Gastroesophageal sphincter (tissue), 4 donors: ENCODE data around the gene PTPRN2. TPM values are rescaled to one million over a fixed set of nuclear protein-coding genes. Genes with fewer than 3 reads are reported as not detected.

Experiments
- ATAC-seq: fragments of 150-250 bp; one replicate; pipeline ENCODE4 v1.9.1; 2016; ENCODE audit warnings: mild to moderate bottlenecking, moderate library complexity
- H3K27ac ChIP-seq, 4 donors: fragments of 200-600 bp; sonication (generic) in 3 of 4; 1 replicate in 3 of 4; 2 replicates in 1 of 4; pipeline ENCODE4 v1.5.1; 2016 to 2019
- H3K27me3 ChIP-seq: fragments of 200-600 bp; sonication (generic); one replicate; pipeline ENCODE4 v1.5.1; 2019
- H3K36me3 ChIP-seq, 2 donors: fragments of 200-600 bp; sonication (generic); one replicate each; pipeline ENCODE4 v1.5.1; 2019; ENCODE audit warnings: control low read depth in 1 of 2
- H3K4me1 ChIP-seq, 3 donors: fragments of 200-600 bp; sonication (generic); 1 replicate in 2 of 3; 2 replicates in 1 of 3; pipeline ENCODE4 v1.5.1; 2016 to 2019; ENCODE audit warnings: control low read depth in 2 of 3
- H3K4me3 ChIP-seq, 2 donors: fragments of 200-600 bp; sonication (generic); one replicate each; pipeline ENCODE4 v1.5.1; 2019; ENCODE audit warnings: mild to moderate bottlenecking in 1 of 2, moderate library complexity in 1 of 2
- H3K9me3 ChIP-seq, 3 donors: fragments of 200-600 bp; sonication (generic); one replicate each; pipeline ENCODE4 v1.5.1; 2017 to 2019; ENCODE audit warnings: control low read depth in 2 of 3
- EP300 ChIP-seq: sonication (generic); formaldehyde crosslinking; IDR thresholded peaks from one replicate; pipeline ENCODE4 v1.6.1; 2017; ENCODE audit warnings: antibody characterized with exemption, mild to moderate bottlenecking
- POLR2A ChIP-seq, 2 donors: fragments of 450-650 bp; IDR thresholded peaks; one replicate each; pipeline ENCODE4 v1.6.1; 2017; ENCODE audit warnings: antibody characterized with exemption in 2 of 2, mild to moderate bottlenecking in 2 of 2, moderate library complexity in 1 of 2
- POLR2AphosphoS5 ChIP-seq: sonication (generic); formaldehyde crosslinking; IDR thresholded peaks from one replicate; pipeline ENCODE4 v1.6.1; 2017; ENCODE audit warnings: antibody characterized with exemption
- WGBS, 2 donors: methylation state at CpG; one replicate each; pipeline ENCODE4 v1.1.5; 2018; ENCODE audit warnings: low coverage in 1 of 2; 5-methylcytosine and 5-hydroxymethylcytosine counted together
- total RNA-seq, 4 donors: library from RNA; depleted of rRNA; stranded (reverse); fragments of >200 nt; gene quantifications; one replicate each; pipeline ENCODE4 v1.1.0, GENCODE V29; 2016
- TF ChIP-seq, protein P1 (sequence below), 4 experiments: fragments of 200-600 bp in 2 of 4; fragments of 450-650 bp in 2 of 4; sonication (generic) in 1 of 4; IDR thresholded peaks; one replicate each; pipeline ENCODE4 v1.5.1; 2017 to 2019; ENCODE audit warnings: antibody characterized with exemption in 4 of 4, mild to moderate bottlenecking in 2 of 4, moderate library complexity in 2 of 4

Gene PTPRN2
- total RNA-seq, 4 donors from 2014 or later: 1.7 to 4.7 (median 3.3) TPM

DNA sequence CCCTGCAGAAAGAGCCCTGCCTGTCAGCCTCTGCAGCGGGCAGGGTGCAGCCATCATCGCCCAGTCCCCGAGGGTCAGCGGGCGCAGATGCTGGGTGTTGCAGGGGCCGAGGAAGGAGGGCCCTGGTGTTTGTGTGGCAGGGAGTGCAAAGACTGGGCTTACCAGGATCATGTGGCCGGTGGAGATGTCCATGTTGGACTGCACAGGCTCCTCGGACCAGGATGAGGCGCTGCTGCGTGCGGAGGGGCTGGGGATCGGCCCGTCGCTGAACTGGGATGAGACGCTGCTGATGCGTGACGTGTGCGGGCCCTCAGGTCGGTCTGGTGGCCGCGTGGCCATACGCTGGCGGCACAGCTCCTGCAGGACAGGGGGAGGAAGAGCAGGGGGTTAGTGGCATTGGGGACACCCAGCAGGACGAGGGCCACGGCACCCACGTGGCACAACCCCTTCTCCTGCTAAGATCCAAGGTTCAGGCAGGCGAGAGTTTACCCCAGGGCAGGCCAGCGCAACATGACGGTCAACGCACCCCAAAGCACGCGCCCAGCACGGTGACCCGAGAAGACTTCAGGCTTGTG, 931.3 kb downstream of the PTPRN2 start:
- Histone ChIP-seq H3K9me3 (no peaks in the 10 kb centered on the region), H3K27me3 (peaks cover 22% of the 10 kb centered on the region), H3K4me3 (no peak overlapping the region), H3K36me3 (no peaks in the 10 kb centered on the region), H3K4me1 (no peaks in the 10 kb centered on the region), H3K27ac (no peak overlapping the region)
- TF ChIP-seq, protein P1, sequence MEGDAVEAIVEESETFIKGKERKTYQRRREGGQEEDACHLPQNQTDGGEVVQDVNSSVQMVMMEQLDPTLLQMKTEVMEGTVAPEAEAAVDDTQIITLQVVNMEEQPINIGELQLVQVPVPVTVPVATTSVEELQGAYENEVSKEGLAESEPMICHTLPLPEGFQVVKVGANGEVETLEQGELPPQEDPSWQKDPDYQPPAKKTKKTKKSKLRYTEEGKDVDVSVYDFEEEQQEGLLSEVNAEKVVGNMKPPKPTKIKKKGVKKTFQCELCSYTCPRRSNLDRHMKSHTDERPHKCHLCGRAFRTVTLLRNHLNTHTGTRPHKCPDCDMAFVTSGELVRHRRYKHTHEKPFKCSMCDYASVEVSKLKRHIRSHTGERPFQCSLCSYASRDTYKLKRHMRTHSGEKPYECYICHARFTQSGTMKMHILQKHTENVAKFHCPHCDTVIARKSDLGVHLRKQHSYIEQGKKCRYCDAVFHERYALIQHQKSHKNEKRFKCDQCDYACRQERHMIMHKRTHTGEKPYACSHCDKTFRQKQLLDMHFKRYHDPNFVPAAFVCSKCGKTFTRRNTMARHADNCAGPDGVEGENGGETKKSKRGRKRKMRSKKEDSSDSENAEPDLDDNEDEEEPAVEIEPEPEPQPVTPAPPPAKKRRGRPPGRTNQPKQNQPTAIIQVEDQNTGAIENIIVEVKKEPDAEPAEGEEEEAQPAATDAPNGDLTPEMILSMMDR (IDR thresholded peaks at IDR 0.05): no peak
- WGBS, 2 donors: 88 to 93% methylated on average over 10 to 16 of the region's 34 CpGs
- no peak for ATAC-seq

DNA sequence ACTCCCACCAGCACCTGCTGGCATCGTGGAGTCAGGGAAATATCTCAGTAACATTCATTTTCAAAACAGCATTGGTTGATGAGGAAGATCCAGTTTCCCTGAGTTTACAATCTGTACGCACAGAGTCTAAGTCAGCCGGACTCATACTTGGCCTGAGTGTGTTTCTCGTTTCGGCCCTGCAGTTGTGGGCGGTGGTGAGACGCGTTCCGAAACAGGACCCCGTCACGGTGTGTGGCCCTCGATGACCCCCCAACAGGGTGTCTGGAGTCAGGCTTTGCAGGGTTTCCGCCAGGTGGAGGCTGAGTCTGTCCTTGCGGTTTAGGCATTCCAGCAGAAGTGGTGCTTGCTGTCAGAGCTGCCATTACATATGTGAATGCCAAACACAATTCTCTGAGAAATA, 933.3 kb downstream of the PTPRN2 start:
- Histone ChIP-seq H3K27me3 (peaks cover 15% of the 10 kb centered on the region), H3K4me3 (no peak overlapping the region), H3K4me1 (no peaks in the 10 kb centered on the region), H3K36me3 (no peaks in the 10 kb centered on the region), H3K9me3 (no peaks in the 10 kb centered on the region), H3K27ac (no peak overlapping the region)
- no peak for ATAC-seq
- 71 to 87% methylated on average over 4 of the region's 14 CpGs for WGBS, 2 donors
- no peak for TF ChIP-seq POLR2AphosphoS5
- TF ChIP-seq EP300: no peak
- TF ChIP-seq POLR2A (IDR thresholded peaks at IDR 0.05): no peak
- TF ChIP-seq, protein P1 (IDR thresholded peaks at IDR 0.05): no peak

- Histone ChIP-seq H3K36me3 (no peaks in the 10 kb centered on the region), H3K4me3 (no peak overlapping the region), H3K4me1 (no peaks in the 10 kb centered on the region), H3K9me3 (no peaks in the 10 kb centered on the region), H3K27me3 (peaks cover 13% of the 10 kb centered on the region), H3K27ac (no peak overlapping the region)
- no peak for TF ChIP-seq POLR2A (IDR thresholded peaks at IDR 0.05)
- no peak for TF ChIP-seq POLR2AphosphoS5
- TF ChIP-seq, protein P1 (IDR thresholded peaks at IDR 0.05): no peak
- TF ChIP-seq EP300: no peak
- WGBS, 2 donors: no CpG with 5 or more reads among the region's 28 CpGs
- no peak for ATAC-seq
These were observed 933.8 kb downstream of the PTPRN2 start for GRCh38 chr7:157653827-157654207.

- H3K27ac ChIP-seq: no peak overlapping the region
- H3K27me3 ChIP-seq: peaks cover 6% of the 10 kb centered on the region
- ATAC-seq: no peak
- TF ChIP-seq POLR2AphosphoS5 (no peak), POLR2A (IDR thresholded peaks at IDR 0.05) (no peak), EP300 (no peak)
- TF ChIP-seq, protein P1 (IDR thresholded peaks at IDR 0.05): no peak
- WGBS, 2 donors: 94% methylated on average over 9 of the region's 32 CpGs; no CpG with 5 or more reads in 1 of the 2 donors
- no peak overlapping the region for H3K4me3 ChIP-seq
- no peaks in the 10 kb centered on the region for H3K9me3 ChIP-seq
- H3K36me3 ChIP-seq: no peaks in the 10 kb centered on the region
- H3K4me1 ChIP-seq: no peaks in the 10 kb centered on the region
These were observed 934.4 kb downstream of the PTPRN2 start for GRCh38 chr7:157652954-157653826.
